SK-N-SH (cell line): ENCODE measurements around the gene ITGA5. TPM values are rescaled to one million over a fixed set of nuclear protein-coding genes. Genes with fewer than 3 reads are reported as not detected.

Experiments
- CTCF ChIA-PET: fragments of 300-600, 350-600 bp; formaldehyde crosslinking; extraction: SDS; loops from one replicate; lab custom pipeline; 2021; lab: Yijun Ruan, JAX
- POLR2A ChIA-PET: fragments of 350-600 bp; sonication (Branson Sonifier 250); formaldehyde crosslinking; extraction: SDS; loops from one replicate; lab custom pipeline; 2020; ENCODE audit warnings: antibody characterized with exemption, inconsistent platforms; lab: Yijun Ruan, JAX
- DNase-seq: peaks from one replicate; pipeline ENCODE4 v3.0.0; 2012
- H2AFZ ChIP-seq: fragments of 200-600 bp; sonication (generic); 2 replicates; pipeline ENCODE4 v1.8.1; 2016; ENCODE audit warnings: antibody characterized with exemption, mild to moderate bottlenecking, low read depth
- H3F3A ChIP-seq: fragments of 200-600 bp; sonication (generic); replicated peaks from 2 replicates; pipeline ENCODE3; 2016; ENCODE audit warnings: antibody characterized with exemption, mild to moderate bottlenecking; ENCODE audit not compliant: insufficient read depth
- H3K27ac ChIP-seq, 2 experiments: fragments of 200-500 bp in 1 of 2; fragments of 200-600 bp in 1 of 2; sonication (Bioruptor generic) in 1 of 2; sonication (generic), shearing (Covaris generic) in 1 of 2; 2 replicates each; pipeline versions ENCODE4 v1.5.1 to v1.6.1; 2014 to 2016; ENCODE audit warnings: low read depth in 2 of 2, inconsistent platforms in 1 of 2, low read length in 1 of 2, mild to moderate bottlenecking in 1 of 2, mixed read lengths in 1 of 2
- H3K27me3 ChIP-seq: fragments of 200-600 bp; sonication (generic), shearing (Covaris generic); 2 replicates; pipeline ENCODE4 v1.6.1; 2016; ENCODE audit warnings: mixed run types; ENCODE audit not compliant: insufficient read depth
- H3K36me3 ChIP-seq, 2 experiments: fragments of 200-500 bp in 1 of 2; fragments of 200-600 bp in 1 of 2; sonication (Bioruptor generic) in 1 of 2; sonication (generic) in 1 of 2; replicated peaks in 1 of 2; 2 replicates each; pipeline versions ENCODE3 to v1.5.1; 2014 to 2016; ENCODE audit warnings: low read length in 1 of 2, mild to moderate bottlenecking in 1 of 2; ENCODE audit not compliant: insufficient read depth in 2 of 2, control insufficient read depth in 1 of 2
- H3K4me1 ChIP-seq, 2 experiments: fragments of 200-500 bp in 1 of 2; fragments of 200-600 bp in 1 of 2; sonication (Bioruptor generic) in 1 of 2; sonication (generic), shearing (Covaris generic) in 1 of 2; 2 replicates each; pipeline versions ENCODE4 v1.5.1 to v1.6.1; 2014 to 2016; ENCODE audit warnings: low read depth in 1 of 2, low read length in 1 of 2, mixed run types in 1 of 2; ENCODE audit not compliant: insufficient read depth in 2 of 2, control insufficient read depth in 1 of 2
- H3K4me2 ChIP-seq: fragments of 200-600 bp; sonication (generic), shearing (Covaris generic); 2 replicates; pipeline ENCODE4 v1.6.1; 2017; ENCODE audit warnings: mixed run types
- H3K4me3 ChIP-seq, 2 experiments: fragments of 200-500 bp in 1 of 2; fragments of 200-600 bp in 1 of 2; sonication (Bioruptor generic) in 1 of 2; sonication (generic), shearing (Covaris generic) in 1 of 2; 2 replicates each; pipeline versions ENCODE4 v1.5.1 to v1.8.1; 2014 to 2016; ENCODE audit warnings: low read depth in 2 of 2, inconsistent platforms in 1 of 2, low read length in 1 of 2, mild to moderate bottlenecking in 1 of 2, mixed read lengths in 1 of 2, moderate library complexity in 1 of 2
- H3K79me2 ChIP-seq: fragments of 200-600 bp; sonication (generic); 2 replicates; pipeline ENCODE4 v1.8.1; 2017; ENCODE audit warnings: mild to moderate bottlenecking; ENCODE audit not compliant: insufficient read depth
- H3K9ac ChIP-seq: fragments of 200-600 bp; sonication (generic); 2 replicates; pipeline ENCODE4 v1.6.1; 2017; ENCODE audit warnings: mixed run types
- H3K9me2 ChIP-seq: fragments of 200-600 bp; sonication (generic); 2 replicates; pipeline ENCODE4 v1.6.1; 2017; ENCODE audit warnings: mixed run types
- H3K9me3 ChIP-seq: fragments of 200-600 bp; sonication (generic); 2 replicates; pipeline ENCODE4 v1.6.1; 2017; ENCODE audit warnings: mixed run types, mild to moderate bottlenecking, moderate library complexity
- H4K20me1 ChIP-seq: fragments of 200-600 bp; sonication (generic); 2 replicates; pipeline ENCODE4 v1.6.1; 2017; ENCODE audit warnings: mild to moderate bottlenecking, mixed run types; ENCODE audit not compliant: insufficient read depth
- ELF1 ChIP-seq: IDR thresholded peaks from 2 replicates; pipeline ENCODE4 v1.4.0; 2012
- EP300 ChIP-seq, 2 experiments: IDR thresholded peaks; 2 replicates each; pipeline versions ENCODE4 v1.4.0 to v1.6.1; 2012; ENCODE audit warnings: borderline replicate concordance in 1 of 2, low read depth in 1 of 2, low read length in 1 of 2
- FOSL2 ChIP-seq: IDR thresholded peaks from 2 replicates; pipeline ENCODE4 v1.4.0; 2012; ENCODE audit warnings: low read depth, mild to moderate bottlenecking, moderate library complexity, borderline replicate concordance
- FOXJ3 ChIP-seq: sonication (generic); formaldehyde crosslinking; IDR thresholded peaks from 2 replicates; pipeline ENCODE4 v1.5.1; 2020; ENCODE audit warnings: mild to moderate bottlenecking, missing genetic modification reagents
- FOXM1 ChIP-seq: IDR thresholded peaks from 2 replicates; pipeline ENCODE4 v1.4.0; 2012; ENCODE audit warnings: low read depth, mild to moderate bottlenecking
- JUND ChIP-seq: IDR thresholded peaks from 2 replicates; pipeline ENCODE4 v1.4.0; 2012
- NFIC ChIP-seq: IDR thresholded peaks from 2 replicates; pipeline ENCODE4 v1.4.0; 2012; ENCODE audit warnings: borderline replicate concordance
- NRF1 ChIP-seq: IDR thresholded peaks from 2 replicates; pipeline ENCODE4 v1.6.1; 2012; ENCODE audit warnings: low read depth, mild to moderate bottlenecking, low read length
- POLR2AphosphoS5 ChIP-seq: IDR thresholded peaks from 2 replicates; pipeline ENCODE4 v1.6.1; 2012; ENCODE audit warnings: low read depth, low read length
- RFX5 ChIP-seq: IDR thresholded peaks from 2 replicates; pipeline ENCODE4 v1.6.1; 2012; ENCODE audit warnings: mild to moderate bottlenecking, improper control_type of control experiment, low read length
- SMC3 ChIP-seq: IDR thresholded peaks from 2 replicates; pipeline ENCODE4 v1.6.1; 2012; ENCODE audit warnings: low read depth, low read length, improper control_type of control experiment
- TAF1 ChIP-seq: IDR thresholded peaks from 2 replicates; pipeline ENCODE4 v1.6.1; 2012; ENCODE audit warnings: low read depth, mild to moderate bottlenecking, low read length, moderate library complexity, borderline replicate concordance
- YY1 ChIP-seq: IDR thresholded peaks from 2 replicates; pipeline ENCODE4 v1.4.0; 2012; ENCODE audit warnings: low read depth, mild to moderate bottlenecking
- WGBS: methylation state at CpG from one replicate; pipeline ENCODE4 v1.1.6; 2017; ENCODE audit warnings: low lambda C conversion rate; 5-methylcytosine and 5-hydroxymethylcytosine counted together
- polyA plus RNA-seq, 3 experiments: library from polyadenylated mRNA; depleted of rRNA; stranded (reverse); fragments of >200 nt; gene quantifications; 2 replicates each; pipeline ENCODE4 v1.2.3, GENCODE V29; 2012
- TF ChIP-seq, protein P1 (sequence below): fragments of 150-350 bp; IDR thresholded peaks from 2 replicates; pipeline ENCODE4 v1.6.1; 2016; ENCODE audit warnings: mild to moderate bottlenecking, low read depth, low read length
- TF ChIP-seq, protein P2 (sequence below): fragments of 200-600 bp; sonication (generic); IDR thresholded peaks from 2 replicates; pipeline ENCODE4 v1.6.1; 2017; ENCODE audit warnings: antibody characterized with exemption, mild to moderate bottlenecking, moderate library complexity
- TF ChIP-seq, protein P3 (sequence below): IDR thresholded peaks from 2 replicates; pipeline ENCODE4 v1.6.1; 2012; ENCODE audit warnings: mild to moderate bottlenecking, low read depth, low read length, moderate library complexity

Gene ITGA5
- polyA plus RNA-seq, 1 of the 3 experiments (the other 2 are of a cell fraction): 52.5 TPM

DNA sequence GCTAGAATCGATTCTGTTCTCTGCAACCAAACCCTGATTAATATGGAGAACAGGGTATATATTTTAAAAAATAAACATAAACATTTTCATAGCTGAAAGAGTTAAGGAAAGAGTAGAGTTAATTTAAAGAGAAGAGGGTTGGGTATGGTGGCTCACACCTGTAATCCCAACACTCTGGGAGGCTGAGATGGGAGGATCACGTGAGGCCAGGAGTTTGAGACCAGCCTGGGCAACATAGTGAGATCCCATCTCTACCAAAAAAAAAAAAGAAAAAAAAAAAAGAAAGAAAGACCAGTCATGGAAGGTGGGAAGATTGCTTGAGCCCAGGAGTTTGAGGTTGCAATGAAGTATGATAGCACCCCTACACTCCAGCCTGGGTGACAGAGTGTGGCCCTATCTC lies 28.9 kb upstream of the ITGA5 start:
- no peaks in the 10 kb centered on the region for H3F3A ChIP-seq
- no peak overlapping the region for H3K27ac ChIP-seq
- no peaks in the 10 kb centered on the region for H3K79me2 ChIP-seq
- WGBS: 8% methylated on average over 2 of the region's 2 CpGs
- ChIA-PET CTCF (interaction anchor here (0.9 to 23.4 kb wide), 3 partner anchors 8 to 47 kb away, joined by 3 to 490 read pairs (median 6); no protein-coding TSS in a partner anchor), POLR2A (no interaction called here)
- DNase-seq: no peak
- no peaks in the 10 kb centered on the region for H3K9me2 ChIP-seq
- H3K27me3 ChIP-seq: peaks cover 42% of the 10 kb centered on the region; the same call in 1 of the 2 replicates
- no peaks in the 10 kb centered on the region for H4K20me1 ChIP-seq
- H3K9me3 ChIP-seq: no peaks in the 10 kb centered on the region
- H2AFZ ChIP-seq: no peak overlapping the region
- H3K36me3 ChIP-seq: no peaks in the 10 kb centered on the region
- no peak for TF ChIP-seq SMC3
- TF ChIP-seq FOXM1: no peak
- no peak for TF ChIP-seq NFIC
- no peak for TF ChIP-seq NRF1
- no peak for TF ChIP-seq ELF1
- TF ChIP-seq POLR2AphosphoS5: no peak
- TF ChIP-seq RFX5: no peak
- TF ChIP-seq, protein P1, sequence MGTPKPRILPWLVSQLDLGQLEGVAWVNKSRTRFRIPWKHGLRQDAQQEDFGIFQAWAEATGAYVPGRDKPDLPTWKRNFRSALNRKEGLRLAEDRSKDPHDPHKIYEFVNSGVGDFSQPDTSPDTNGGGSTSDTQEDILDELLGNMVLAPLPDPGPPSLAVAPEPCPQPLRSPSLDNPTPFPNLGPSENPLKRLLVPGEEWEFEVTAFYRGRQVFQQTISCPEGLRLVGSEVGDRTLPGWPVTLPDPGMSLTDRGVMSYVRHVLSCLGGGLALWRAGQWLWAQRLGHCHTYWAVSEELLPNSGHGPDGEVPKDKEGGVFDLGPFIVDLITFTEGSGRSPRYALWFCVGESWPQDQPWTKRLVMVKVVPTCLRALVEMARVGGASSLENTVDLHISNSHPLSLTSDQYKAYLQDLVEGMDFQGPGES: no peak
- TF ChIP-seq FOSL2: no peak
- no peak overlapping the region for H3K4me2 ChIP-seq
- H3K4me3 ChIP-seq: no peak overlapping the region
- H3K4me1 ChIP-seq: no peaks in the 10 kb centered on the region
- H3K9ac ChIP-seq: no peak overlapping the region

DNA sequence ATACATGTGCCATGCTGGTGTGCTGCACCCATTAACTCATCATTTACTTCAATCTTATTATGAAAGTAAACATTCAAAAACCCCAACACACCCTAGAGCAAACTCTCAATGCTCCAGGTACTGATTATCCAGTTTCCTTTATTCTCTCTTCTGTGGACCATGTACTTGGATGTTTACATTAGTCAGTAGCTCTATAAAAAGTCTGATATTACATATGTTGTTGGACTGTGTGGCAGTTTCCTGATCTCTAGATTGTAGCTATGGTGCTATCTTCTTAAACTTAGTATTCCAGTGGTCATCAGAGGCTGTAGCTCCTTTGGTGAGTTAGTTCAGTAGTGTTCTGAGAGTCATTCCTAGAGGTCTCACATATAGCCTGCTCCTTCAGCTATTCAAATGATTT lies 25.1 kb upstream of the ITGA5 start:
- H3K4me1 ChIP-seq: no peaks in the 10 kb centered on the region
- no peak overlapping the region for H2AFZ ChIP-seq
- H3K27ac ChIP-seq: no peak overlapping the region
- TF ChIP-seq, protein P2, sequence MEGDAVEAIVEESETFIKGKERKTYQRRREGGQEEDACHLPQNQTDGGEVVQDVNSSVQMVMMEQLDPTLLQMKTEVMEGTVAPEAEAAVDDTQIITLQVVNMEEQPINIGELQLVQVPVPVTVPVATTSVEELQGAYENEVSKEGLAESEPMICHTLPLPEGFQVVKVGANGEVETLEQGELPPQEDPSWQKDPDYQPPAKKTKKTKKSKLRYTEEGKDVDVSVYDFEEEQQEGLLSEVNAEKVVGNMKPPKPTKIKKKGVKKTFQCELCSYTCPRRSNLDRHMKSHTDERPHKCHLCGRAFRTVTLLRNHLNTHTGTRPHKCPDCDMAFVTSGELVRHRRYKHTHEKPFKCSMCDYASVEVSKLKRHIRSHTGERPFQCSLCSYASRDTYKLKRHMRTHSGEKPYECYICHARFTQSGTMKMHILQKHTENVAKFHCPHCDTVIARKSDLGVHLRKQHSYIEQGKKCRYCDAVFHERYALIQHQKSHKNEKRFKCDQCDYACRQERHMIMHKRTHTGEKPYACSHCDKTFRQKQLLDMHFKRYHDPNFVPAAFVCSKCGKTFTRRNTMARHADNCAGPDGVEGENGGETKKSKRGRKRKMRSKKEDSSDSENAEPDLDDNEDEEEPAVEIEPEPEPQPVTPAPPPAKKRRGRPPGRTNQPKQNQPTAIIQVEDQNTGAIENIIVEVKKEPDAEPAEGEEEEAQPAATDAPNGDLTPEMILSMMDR: no peak
- TF ChIP-seq, protein P3, sequence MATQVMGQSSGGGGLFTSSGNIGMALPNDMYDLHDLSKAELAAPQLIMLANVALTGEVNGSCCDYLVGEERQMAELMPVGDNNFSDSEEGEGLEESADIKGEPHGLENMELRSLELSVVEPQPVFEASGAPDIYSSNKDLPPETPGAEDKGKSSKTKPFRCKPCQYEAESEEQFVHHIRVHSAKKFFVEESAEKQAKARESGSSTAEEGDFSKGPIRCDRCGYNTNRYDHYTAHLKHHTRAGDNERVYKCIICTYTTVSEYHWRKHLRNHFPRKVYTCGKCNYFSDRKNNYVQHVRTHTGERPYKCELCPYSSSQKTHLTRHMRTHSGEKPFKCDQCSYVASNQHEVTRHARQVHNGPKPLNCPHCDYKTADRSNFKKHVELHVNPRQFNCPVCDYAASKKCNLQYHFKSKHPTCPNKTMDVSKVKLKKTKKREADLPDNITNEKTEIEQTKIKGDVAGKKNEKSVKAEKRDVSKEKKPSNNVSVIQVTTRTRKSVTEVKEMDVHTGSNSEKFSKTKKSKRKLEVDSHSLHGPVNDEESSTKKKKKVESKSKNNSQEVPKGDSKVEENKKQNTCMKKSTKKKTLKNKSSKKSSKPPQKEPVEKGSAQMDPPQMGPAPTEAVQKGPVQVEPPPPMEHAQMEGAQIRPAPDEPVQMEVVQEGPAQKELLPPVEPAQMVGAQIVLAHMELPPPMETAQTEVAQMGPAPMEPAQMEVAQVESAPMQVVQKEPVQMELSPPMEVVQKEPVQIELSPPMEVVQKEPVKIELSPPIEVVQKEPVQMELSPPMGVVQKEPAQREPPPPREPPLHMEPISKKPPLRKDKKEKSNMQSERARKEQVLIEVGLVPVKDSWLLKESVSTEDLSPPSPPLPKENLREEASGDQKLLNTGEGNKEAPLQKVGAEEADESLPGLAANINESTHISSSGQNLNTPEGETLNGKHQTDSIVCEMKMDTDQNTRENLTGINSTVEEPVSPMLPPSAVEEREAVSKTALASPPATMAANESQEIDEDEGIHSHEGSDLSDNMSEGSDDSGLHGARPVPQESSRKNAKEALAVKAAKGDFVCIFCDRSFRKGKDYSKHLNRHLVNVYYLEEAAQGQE: no peak
- no peak for TF ChIP-seq EP300 (IDR thresholded peaks at IDR 0.05; ENCODE audit: borderline replicate concordance in 1 of 2, low read depth in 1 of 2, low read length in 1 of 2)
- no peak for TF ChIP-seq YY1
- TF ChIP-seq TAF1: no peak
- TF ChIP-seq NFIC: no peak
- no peak for TF ChIP-seq JUND
- no peak for TF ChIP-seq FOXJ3 (CRISPR knock-in tag)
- no peaks in the 10 kb centered on the region for H3K9me3 ChIP-seq
- H3K79me2 ChIP-seq: no peaks in the 10 kb centered on the region
- no peaks in the 10 kb centered on the region for H3F3A ChIP-seq
- no peaks in the 10 kb centered on the region for H3K9me2 ChIP-seq
- H3K36me3 ChIP-seq: no peaks in the 10 kb centered on the region
- ChIA-PET CTCF (interaction anchor here (0.7 to 23.4 kb wide), 4 partner anchors 9 to 428 kb away, joined by 3 to 490 read pairs (median 6); partner anchors contain the start of gene ZNF385A), POLR2A (no interaction called here)
- no peak overlapping the region for H3K4me3 ChIP-seq
- no peak for DNase-seq
- peaks cover 47% of the 10 kb centered on the region; the same call in 1 of the 2 replicates for H3K27me3 ChIP-seq
- no peak overlapping the region for H3K4me2 ChIP-seq
- H3K9ac ChIP-seq: no peak overlapping the region
- no peaks in the 10 kb centered on the region for H4K20me1 ChIP-seq
